PC-3 (cell line): Measurements from ENCODE around the gene SPHKAP.

Source experiments
- EZH2 ChIP-seq: fragments of 300-600 bp; sonication (generic); IDR thresholded peaks from one replicate; pipeline ENCODE4 v1.6.1; 2017; ENCODE audit warnings: antibody characterized with exemption, mild to moderate bottlenecking, low read length; ENCODE audit not compliant: unreplicated experiment
- TF ChIP-seq, protein P1 (sequence below): fragments of 300-600 bp; sonication (generic); conservative IDR thresholded peaks from 2 replicates; pipeline ENCODE4 v1.5.1; 2017; ENCODE audit warnings: antibody characterized with exemption, low read depth, mild to moderate bottlenecking, low read length

DNA sequence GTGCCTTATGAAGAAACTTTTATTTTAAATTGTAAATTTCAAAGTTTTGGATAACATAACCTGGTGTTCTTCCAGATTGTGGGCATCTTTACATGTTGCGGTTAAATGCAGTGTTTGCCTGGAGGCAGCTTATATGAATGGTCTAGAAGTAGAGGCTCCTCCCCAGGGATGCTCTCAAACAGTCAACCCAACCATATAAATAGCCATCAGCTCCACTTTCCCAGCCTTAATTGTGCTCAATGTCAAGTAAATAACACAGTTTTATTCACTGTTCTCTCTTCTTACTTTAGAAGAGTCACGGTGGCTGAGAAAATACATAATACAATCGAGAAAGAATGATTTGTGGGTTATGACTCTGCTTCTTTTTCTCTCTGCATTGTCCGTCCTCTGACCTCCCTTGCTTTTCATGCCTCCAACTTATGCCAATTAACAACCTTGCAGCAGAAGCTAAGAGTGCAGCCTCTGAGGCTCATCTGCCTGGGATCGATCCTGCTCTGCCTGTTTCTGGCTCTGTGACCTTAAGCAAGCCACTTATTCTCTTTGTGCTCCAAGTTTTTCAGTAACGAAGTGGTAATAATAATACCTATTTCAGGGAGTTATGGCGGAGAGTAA lies 209.8 kb downstream of the SPHKAP start:
- TF ChIP-seq, protein P1, sequence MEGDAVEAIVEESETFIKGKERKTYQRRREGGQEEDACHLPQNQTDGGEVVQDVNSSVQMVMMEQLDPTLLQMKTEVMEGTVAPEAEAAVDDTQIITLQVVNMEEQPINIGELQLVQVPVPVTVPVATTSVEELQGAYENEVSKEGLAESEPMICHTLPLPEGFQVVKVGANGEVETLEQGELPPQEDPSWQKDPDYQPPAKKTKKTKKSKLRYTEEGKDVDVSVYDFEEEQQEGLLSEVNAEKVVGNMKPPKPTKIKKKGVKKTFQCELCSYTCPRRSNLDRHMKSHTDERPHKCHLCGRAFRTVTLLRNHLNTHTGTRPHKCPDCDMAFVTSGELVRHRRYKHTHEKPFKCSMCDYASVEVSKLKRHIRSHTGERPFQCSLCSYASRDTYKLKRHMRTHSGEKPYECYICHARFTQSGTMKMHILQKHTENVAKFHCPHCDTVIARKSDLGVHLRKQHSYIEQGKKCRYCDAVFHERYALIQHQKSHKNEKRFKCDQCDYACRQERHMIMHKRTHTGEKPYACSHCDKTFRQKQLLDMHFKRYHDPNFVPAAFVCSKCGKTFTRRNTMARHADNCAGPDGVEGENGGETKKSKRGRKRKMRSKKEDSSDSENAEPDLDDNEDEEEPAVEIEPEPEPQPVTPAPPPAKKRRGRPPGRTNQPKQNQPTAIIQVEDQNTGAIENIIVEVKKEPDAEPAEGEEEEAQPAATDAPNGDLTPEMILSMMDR: no peak
- no peak for TF ChIP-seq EZH2
